ENCODE results near the gene TSGA10IP. TPM values are rescaled to one million over a fixed set of nuclear protein-coding genes. Genes with fewer than 3 reads are reported as not detected.

Gene TSGA10IP
- total RNA-seq, 1 experiment from 2014 or later, result not detected

GRCh38 chr11:65958291-65958690 is 13.0 kb downstream of the TSGA10IP start:
- Histone ChIP-seq H3K27me3 (ENCODE audit: insufficient read depth, low read length) (no peaks in the 10 kb centered on the region), H3K27ac (ENCODE audit: low read depth, low read length) (no peak overlapping the region; the same call in 1 of the 2 replicates), H3K79me2 (ENCODE audit: insufficient read depth, low read length) (peaks cover 16% of the 10 kb centered on the region), H3K9me2 (ENCODE audit: insufficient read depth) (no peaks in the 10 kb centered on the region), H3K4me2 (ENCODE audit: low read length) (no peak overlapping the region), H3K9ac (ENCODE audit: low read length) (no peak overlapping the region), H3K9me3 (ENCODE audit: control insufficient read depth in 1 of 2, insufficient read depth in 1 of 2, low read depth in 1 of 2, low read length in 2 of 2) (no peaks in the 10 kb centered on the region), H3K4me3 (replicated peaks in 1 of 2; ENCODE audit: low read depth in 1 of 2, low read length in 2 of 2) (no peak overlapping the region), H4K20me1 (ENCODE audit: insufficient read depth) (no peaks in the 10 kb centered on the region), H3K4me1 (ENCODE audit: control insufficient read depth in 1 of 2, insufficient read depth in 2 of 2, low read length in 2 of 2) (peaks cover 7 to 20% of the 10 kb centered on the region in 2 experiments; a peak in 3 of 4 replicates), H3K36me3 (ENCODE audit: control insufficient read depth in 1 of 2, insufficient read depth in 2 of 2, low read length in 2 of 2) (no peaks in the 10 kb centered on the region), H2AFZ (ENCODE audit: low read depth, low read length, poor library complexity, severe bottlenecking) (no peak overlapping the region)
- CTCF ChIA-PET, result no interaction called here
- RAD21 ChIA-PET (ENCODE audit: low non-redundant PET in 1 of 2, low total read pairs in 2 of 2, uncharacterized antibody in 2 of 2, unreplicated experiment in 2 of 2), result no interaction called here
- no TSS peak for BruUV-seq (replicated peaks)
- DNase-seq (ENCODE audit: low read depth, low spot score) (no peak), ATAC-seq (no peak)
- POLR2A ChIA-PET, result no interaction called here
- TF ChIP-seq POLR2A (IDR thresholded peaks at IDR 0.05; ENCODE audit: borderline replicate concordance, extremely low read depth, insufficient read depth, insufficient read length), result no peak
- intact Hi-C loops (cut with micrococcal nuclease), result no loop called here

DNA sequence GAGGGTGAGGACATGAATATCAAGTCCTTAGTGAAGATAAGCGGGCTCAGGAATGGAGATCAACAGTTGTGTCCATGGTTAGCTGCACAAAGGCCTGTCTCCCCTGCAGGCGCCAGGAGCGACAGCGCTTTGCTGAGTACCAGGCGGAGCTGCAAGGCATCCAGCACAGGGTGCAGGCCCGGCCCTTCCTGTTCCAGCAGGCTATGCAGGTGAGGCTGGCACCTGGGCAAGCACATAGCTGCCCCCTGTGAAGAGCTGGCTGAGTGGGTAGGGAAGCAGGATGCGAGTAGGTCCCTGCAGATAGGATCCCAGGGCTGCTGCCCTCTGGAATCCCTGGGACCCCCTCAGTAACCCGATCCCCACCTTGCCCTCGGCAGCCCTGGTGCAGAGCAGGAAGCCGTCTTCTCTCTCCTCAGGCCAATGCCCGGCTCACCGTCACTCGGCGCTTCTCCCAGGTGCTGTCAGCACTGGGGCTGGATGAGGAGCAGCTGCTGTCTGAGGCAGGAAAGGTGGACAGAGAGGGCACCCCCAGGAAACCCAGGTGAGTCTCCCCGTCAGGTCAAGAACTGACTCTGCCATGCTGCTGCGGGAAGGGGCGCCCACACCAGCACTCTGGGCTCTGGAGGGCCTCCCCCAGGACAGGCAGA is 13.6 kb downstream of the TSGA10IP start:
- Histone ChIP-seq H3K9ac (ENCODE audit: low read length) (no peak overlapping the region), H2AFZ (ENCODE audit: low read depth, low read length, poor library complexity, severe bottlenecking) (no peak overlapping the region), H3K79me2 (ENCODE audit: insufficient read depth, low read length) (peaks cover 23% of the 10 kb centered on the region), H3K36me3 (ENCODE audit: control insufficient read depth in 1 of 2, insufficient read depth in 2 of 2, low read length in 2 of 2) (peaks cover 0 to 2% of the 10 kb centered on the region in 2 experiments; a peak in 2 of 4 replicates), H3K9me2 (ENCODE audit: insufficient read depth) (no peaks in the 10 kb centered on the region), H3K27me3 (ENCODE audit: insufficient read depth, low read length) (no peaks in the 10 kb centered on the region), H3K9me3 (ENCODE audit: control insufficient read depth in 1 of 2, insufficient read depth in 1 of 2, low read depth in 1 of 2, low read length in 2 of 2) (no peaks in the 10 kb centered on the region), H3K4me2 (ENCODE audit: low read length) (no peak overlapping the region), H4K20me1 (ENCODE audit: insufficient read depth) (no peaks in the 10 kb centered on the region), H3K4me3 (replicated peaks in 1 of 2; ENCODE audit: low read depth in 1 of 2, low read length in 2 of 2) (no peak overlapping the region), H3K4me1 (ENCODE audit: control insufficient read depth in 1 of 2, insufficient read depth in 2 of 2, low read length in 2 of 2) (peaks cover 8 to 21% of the 10 kb centered on the region in 2 experiments; a peak in 3 of 4 replicates), H3K27ac (ENCODE audit: low read depth, low read length) (no peak overlapping the region; the same call in 1 of the 2 replicates)
- ChIA-PET POLR2A (no interaction called here), CTCF (interaction anchor here (0.5 kb wide), 1 partner anchor 189 kb away, joined by 4 read pairs; no protein-coding TSS in a partner anchor), RAD21 (ENCODE audit: low non-redundant PET in 1 of 2, low total read pairs in 2 of 2, uncharacterized antibody in 2 of 2, unreplicated experiment in 2 of 2) (no interaction called here)
- DNase-seq (ENCODE audit: low read depth, low spot score) (no peak), ATAC-seq (no peak)
- no TSS peak for BruUV-seq (replicated peaks)
- intact Hi-C loops (cut with micrococcal nuclease), result no loop called here
- TF ChIP-seq POLR2AphosphoS5 (IDR thresholded peaks at IDR 0.05; ENCODE audit: low read depth, low read length), result no peak
- TF ChIP-seq ELF1 (IDR thresholded peaks at IDR 0.05; ENCODE audit: borderline replicate concordance, low read depth), result no peak
- no peak for TF ChIP-seq CBX3 (IDR thresholded peaks at IDR 0.05; ENCODE audit: low read depth)
- TF ChIP-seq ZFX (IDR thresholded peaks at IDR 0.05), result no peak
- no peak for TF ChIP-seq REST (IDR thresholded peaks at IDR 0.05; ENCODE audit: low read depth)
- no peak for TF ChIP-seq SRF (IDR thresholded peaks at IDR 0.05; ENCODE audit: low read depth)
- TF ChIP-seq ZNF274 (IDR thresholded peaks at IDR 0.05; ENCODE audit: low read depth, low read length), result no peak
- no peak for TF ChIP-seq CTCF (IDR thresholded peaks at IDR 0.05 in 2 of 3, conservative IDR thresholded peaks at IDR 0.05 in 1 of 3; ENCODE audit: borderline replicate concordance in 1 of 3, insufficient read depth in 1 of 3, low read depth in 2 of 3, low read length in 2 of 3)
- TF ChIP-seq RAD21 (IDR thresholded peaks at IDR 0.05; ENCODE audit: low read depth), result no peak
- no peak for TF ChIP-seq TCF7L2 (IDR thresholded peaks at IDR 0.05; ENCODE audit: borderline replicate concordance, extremely low read depth, insufficient read depth, insufficient read length)
- no peak for TF ChIP-seq FOSL1 (IDR thresholded peaks at IDR 0.05; ENCODE audit: low read depth)
- TF ChIP-seq SIN3A (IDR thresholded peaks at IDR 0.05; ENCODE audit: low read depth), result no peak
- TF ChIP-seq JUND (IDR thresholded peaks at IDR 0.05), result no peak
- TF ChIP-seq EZH2phosphoT487 (IDR thresholded peaks at IDR 0.05; ENCODE audit: borderline replicate concordance), result no peak
